DOHH2 (cell line): ENCODE results near the gene TUBE1.

Experiments used
- H3F3A ChIP-seq: fragments of 200-600 bp; sonication (generic), shearing (Covaris generic); 2 replicates; pipeline ENCODE4 v1.6.0; 2016; ENCODE audit warnings: antibody characterized with exemption, mild to moderate bottlenecking; ENCODE audit not compliant: control insufficient read depth, insufficient read depth
- H3K27ac ChIP-seq: fragments of 200-600 bp; sonication (generic); 2 replicates; pipeline ENCODE4 v1.5.1; 2014; ENCODE audit warnings: low read depth, mild to moderate bottlenecking, low read length, moderate library complexity
- H3K27me3 ChIP-seq: fragments of 200-600 bp; sonication (generic); 2 replicates; pipeline ENCODE4 v1.6.1; 2014; ENCODE audit warnings: mild to moderate bottlenecking, low read length, mixed read lengths; ENCODE audit not compliant: control insufficient read depth
- H3K36me3 ChIP-seq: fragments of 200-600 bp; sonication (generic); 2 replicates; pipeline ENCODE4 v1.6.1; 2014; ENCODE audit warnings: mild to moderate bottlenecking, low read length, moderate library complexity, mixed read lengths; ENCODE audit not compliant: control insufficient read depth
- H3K4me1 ChIP-seq: fragments of 200-600 bp; sonication (generic); 2 replicates; pipeline ENCODE4 v1.6.1; 2014; ENCODE audit warnings: mild to moderate bottlenecking, low read length, mixed read lengths; ENCODE audit not compliant: control insufficient read depth
- H3K4me2 ChIP-seq: fragments of 200-600 bp; sonication (generic); 2 replicates; pipeline ENCODE4 v1.6.0; 2014; ENCODE audit warnings: mild to moderate bottlenecking, low read length, moderate library complexity
- H3K4me3 ChIP-seq: fragments of 200-600 bp; sonication (generic); 2 replicates; pipeline ENCODE4 v1.5.1; 2014; ENCODE audit warnings: mild to moderate bottlenecking, low read length, mixed read lengths
- H3K79me2 ChIP-seq: fragments of 200-600 bp; sonication (generic); 2 replicates; pipeline ENCODE4 v1.6.1; 2014; ENCODE audit warnings: mild to moderate bottlenecking, low read length, mixed read lengths; ENCODE audit not compliant: control insufficient read depth
- H3K9me2 ChIP-seq: fragments of 200-600 bp; sonication (generic); replicated peaks from 2 replicates; pipeline ENCODE4 v1.6.1; 2014; ENCODE audit warnings: mild to moderate bottlenecking, low read length, mixed read lengths; ENCODE audit not compliant: control insufficient read depth
- H3K9me3 ChIP-seq: fragments of 200-600 bp; sonication (generic); 2 replicates; pipeline ENCODE4 v1.6.1; 2014; ENCODE audit warnings: antibody characterized with exemption, low read length, mixed read lengths; ENCODE audit not compliant: control insufficient read depth, insufficient read depth
- H4K20me1 ChIP-seq: fragments of 200-600 bp; sonication (generic); 2 replicates; pipeline ENCODE4 v1.6.0; 2014; ENCODE audit warnings: low read depth, mild to moderate bottlenecking, antibody characterized with exemption, low read length, moderate library complexity; ENCODE audit not compliant: control insufficient read depth, insufficient read depth
- CTCF ChIP-seq: fragments of 200-600 bp; sonication (generic); IDR thresholded peaks from one replicate; pipeline ENCODE4 v1.5.1; 2014; ENCODE audit warnings: antibody characterized with exemption, mild to moderate bottlenecking, low read depth, low read length; ENCODE audit not compliant: poor library complexity, severe bottlenecking
- EZH2phosphoT487 ChIP-seq: fragments of 200-600 bp; sonication (generic); IDR thresholded peaks from 2 replicates; pipeline ENCODE4 v1.6.1; 2017; ENCODE audit warnings: borderline replicate concordance, mild to moderate bottlenecking, antibody characterized with exemption, low read length, moderate library complexity, mixed read lengths

The TUBE1 gene

GRCh38 chr6:112087136-112087911 lies at the start of gene TUBE1, which contains the start of gene FAM229B:
Gene TUBE1, minus strand, starts transcription at chr6:112087482. Its CDS starts 48 bp downstream, at chr6:112087434.
Gene FAM229B, plus strand, starts transcription at chr6:112087591. Its CDS starts 11,693 bp downstream, at chr6:112099284.
- Histone ChIP-seq H3K36me3 (peaks cover 26% of the 10 kb centered on the region), H3K79me2 (peaks cover 12% of the 10 kb centered on the region), H4K20me1 (no peaks in the 10 kb centered on the region), H3F3A (no peaks in the 10 kb centered on the region), H3K9me2 (no peaks in the 10 kb centered on the region), H3K27me3 (peaks cover 11% of the 10 kb centered on the region), H3K4me3 (peak within 1 kb of the TSS; percentile 79), H3K27ac (peak within 1 kb of the TSS; percentile 28), H3K4me1 (peaks cover 13% of the 10 kb centered on the region), H3K4me2 (peak within 1 kb of the TSS; percentile 92), H3K9me3 (no peaks in the 10 kb centered on the region)
- TF ChIP-seq CTCF, result no peak
- TF ChIP-seq EZH2phosphoT487, result no peak

- Histone ChIP-seq H3K4me2 (no peak overlapping the region), H3K27me3 (peaks cover 7% of the 10 kb centered on the region), H3K4me3 (no peak overlapping the region), H3K36me3 (no peaks in the 10 kb centered on the region), H3F3A (no peaks in the 10 kb centered on the region), H3K79me2 (no peaks in the 10 kb centered on the region), H4K20me1 (no peaks in the 10 kb centered on the region), H3K4me1 (no peaks in the 10 kb centered on the region), H3K9me2 (no peaks in the 10 kb centered on the region), H3K27ac (no peak overlapping the region), H3K9me3 (no peaks in the 10 kb centered on the region)
- TF ChIP-seq EZH2phosphoT487, result no peak
- no peak for TF ChIP-seq CTCF
Observed at GRCh38 chr6:112130878-112131277, 43.6 kb upstream of the TUBE1 start.

GRCh38 chr6:112128208-112128607 lies 40.9 kb upstream of the TUBE1 start:
- Histone ChIP-seq H3K4me3 (no peak overlapping the region), H3K27ac (no peak overlapping the region), H3K79me2 (no peaks in the 10 kb centered on the region), H3K27me3 (0 out of 2 replicates have a peak, but pooled peaks cover 3% of the 10 kb centered on the region), H3K4me2 (no peak overlapping the region), H3K9me2 (no peaks in the 10 kb centered on the region), H4K20me1 (no peaks in the 10 kb centered on the region), H3K36me3 (no peaks in the 10 kb centered on the region), H3K9me3 (no peaks in the 10 kb centered on the region), H3F3A (no peaks in the 10 kb centered on the region), H3K4me1 (no peaks in the 10 kb centered on the region)
- TF ChIP-seq CTCF, result no peak
- TF ChIP-seq EZH2phosphoT487, result no peak
